HEK293T (cell line): ENCODE data around the gene PRRT4.

ENCODE experiments used
- CTCF ChIA-PET: fragments of 350-600 bp; formaldehyde crosslinking; extraction: SDS; loops from one replicate; lab custom pipeline; 2021; ENCODE audit warnings: antibody characterized with exemption, inconsistent platforms; lab: Yijun Ruan, JAX
- POLR2A ChIA-PET: fragments of 350-600 bp; formaldehyde crosslinking; extraction: SDS; loops from one replicate; lab custom pipeline; 2020; ENCODE audit warnings: antibody characterized with exemption, inconsistent platforms; lab: Yijun Ruan, JAX
- DNase-seq: peaks from one replicate; pipeline ENCODE4 v3.0.0; 2012; ENCODE audit warnings: mixed read lengths; ENCODE audit errors: extremely low spot score
- ARNT ChIP-seq: fragments of 450-650 bp; IDR thresholded peaks from 2 replicates; pipeline ENCODE4 v1.6.1; 2017; ENCODE audit warnings: mild to moderate bottlenecking
- BHLHE40 ChIP-seq: fragments of 450-650 bp; IDR thresholded peaks from 2 replicates; pipeline ENCODE4 v1.6.1; 2016; ENCODE audit warnings: mild to moderate bottlenecking, moderate library complexity, borderline replicate concordance
- CTBP1 ChIP-seq: fragments of 450-650 bp; IDR thresholded peaks from 2 replicates; pipeline ENCODE4 v1.6.1; 2016; ENCODE audit warnings: borderline replicate concordance
- ELF4 ChIP-seq: fragments of 450-650 bp; IDR thresholded peaks from 2 replicates; pipeline ENCODE4 v1.6.1; 2017; ENCODE audit warnings: antibody characterized with exemption
- FOXA1 ChIP-seq: fragments of 450-650 bp; IDR thresholded peaks from 2 replicates; pipeline ENCODE4 v1.6.1; 2016; ENCODE audit warnings: mild to moderate bottlenecking
- FOXK2 ChIP-seq: fragments of 450-650 bp; IDR thresholded peaks from 2 replicates; pipeline ENCODE4 v1.6.1; 2016; ENCODE audit warnings: mild to moderate bottlenecking
- FOXM1 ChIP-seq: fragments of 450-650 bp; IDR thresholded peaks from 2 replicates; pipeline ENCODE4 v1.6.1; 2017; ENCODE audit warnings: mild to moderate bottlenecking, borderline replicate concordance
- HDGF ChIP-seq: fragments of 450-650 bp; IDR thresholded peaks from 2 replicates; pipeline ENCODE4 v1.6.1; 2017; ENCODE audit warnings: antibody characterized with exemption, borderline replicate concordance
- L3MBTL2 ChIP-seq: fragments of 450-650 bp; conservative IDR thresholded peaks from 2 replicates; pipeline ENCODE4 v1.6.1; 2016; ENCODE audit warnings: mild to moderate bottlenecking
- LEF1 ChIP-seq: fragments of 450-650 bp; IDR thresholded peaks from 2 replicates; pipeline ENCODE4 v1.6.1; 2017; ENCODE audit warnings: mild to moderate bottlenecking, borderline replicate concordance
- NFRKB ChIP-seq: fragments of 450-650 bp; IDR thresholded peaks from 2 replicates; pipeline ENCODE4 v1.6.1; 2016; ENCODE audit warnings: mild to moderate bottlenecking, moderate library complexity
- SP1 ChIP-seq: fragments of 450-650 bp; IDR thresholded peaks from 2 replicates; pipeline ENCODE4 v1.6.1; 2017
- SUZ12 ChIP-seq: fragments of 450-650 bp; IDR thresholded peaks from 2 replicates; pipeline ENCODE4 v1.6.1; 2016; ENCODE audit warnings: mild to moderate bottlenecking
- TARDBP ChIP-seq: fragments of 450-650 bp; IDR thresholded peaks from 2 replicates; pipeline ENCODE4 v1.6.1; 2016
- ZNF384 ChIP-seq: fragments of 450-650 bp; IDR thresholded peaks from 2 replicates; pipeline ENCODE4 v1.6.1; 2016
- TF ChIP-seq, protein P1 (sequence below): fragments of 450-650 bp; IDR thresholded peaks from 2 replicates; pipeline ENCODE4 v1.6.1; 2016

Gene PRRT4

DNA sequence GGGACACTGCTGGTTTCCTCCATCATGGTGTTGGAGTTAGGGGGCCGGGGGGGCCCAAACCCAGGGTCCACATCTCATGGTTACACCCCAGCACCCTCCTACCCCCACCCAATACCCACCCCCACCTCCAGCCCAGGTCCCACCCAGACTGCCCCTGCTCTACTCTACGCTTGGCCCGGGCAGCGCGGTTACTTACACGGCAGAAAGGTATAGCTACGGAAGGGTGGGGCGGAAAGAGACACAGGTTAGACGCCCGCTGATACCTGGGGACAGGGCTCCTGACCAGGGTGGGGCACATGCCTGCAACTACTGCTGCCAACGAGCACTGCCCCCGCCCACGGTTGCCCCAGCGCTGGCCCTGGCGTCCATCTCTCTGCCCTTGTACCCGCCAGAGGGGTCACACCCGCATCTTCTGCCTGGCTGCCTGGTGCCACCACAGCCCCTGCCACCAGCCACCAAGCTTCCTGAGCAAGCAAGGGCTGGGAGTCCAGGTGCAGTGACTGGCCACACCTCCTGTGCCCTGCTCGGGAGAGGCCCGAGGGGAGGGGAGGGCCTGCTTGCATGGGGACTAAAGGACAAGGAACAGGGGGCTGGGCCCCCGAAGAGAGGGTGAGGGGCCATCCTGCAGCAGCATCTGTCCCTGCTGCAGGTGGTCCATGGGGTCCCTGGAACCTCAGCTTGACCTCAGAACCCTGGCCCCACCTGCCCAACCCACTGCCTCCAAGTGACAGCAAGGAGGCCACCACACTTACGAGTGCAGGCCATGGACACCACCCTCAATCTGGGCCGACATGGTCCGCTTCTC is 32.2 kb upstream of the PRRT4 start:
- CTCF ChIA-PET = interaction anchor here (1.8 to 2.7 kb wide), 2 partner anchors 13 to 46 kb away, joined by 8 to 11 read pairs; no protein-coding TSS in a partner anchor
- POLR2A ChIA-PET = interaction anchor here (1.0 kb wide), 1 partner anchor 50 kb away, joined by 3 read pairs; the partner anchor contains the start of gene RBM28
- DNase-seq = no peak
- TF ChIP-seq SP1 (no peak), BHLHE40 (no peak), FOXK2 (no peak), HDGF (no peak), LEF1 (no peak), SUZ12 (no peak), NFRKB (no peak), FOXA1 (no peak)
- TF ChIP-seq, protein P1, sequence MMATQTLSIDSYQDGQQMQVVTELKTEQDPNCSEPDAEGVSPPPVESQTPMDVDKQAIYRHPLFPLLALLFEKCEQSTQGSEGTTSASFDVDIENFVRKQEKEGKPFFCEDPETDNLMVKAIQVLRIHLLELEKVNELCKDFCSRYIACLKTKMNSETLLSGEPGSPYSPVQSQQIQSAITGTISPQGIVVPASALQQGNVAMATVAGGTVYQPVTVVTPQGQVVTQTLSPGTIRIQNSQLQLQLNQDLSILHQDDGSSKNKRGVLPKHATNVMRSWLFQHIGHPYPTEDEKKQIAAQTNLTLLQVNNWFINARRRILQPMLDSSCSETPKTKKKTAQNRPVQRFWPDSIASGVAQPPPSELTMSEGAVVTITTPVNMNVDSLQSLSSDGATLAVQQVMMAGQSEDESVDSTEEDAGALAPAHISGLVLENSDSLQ = no peak

DNA sequence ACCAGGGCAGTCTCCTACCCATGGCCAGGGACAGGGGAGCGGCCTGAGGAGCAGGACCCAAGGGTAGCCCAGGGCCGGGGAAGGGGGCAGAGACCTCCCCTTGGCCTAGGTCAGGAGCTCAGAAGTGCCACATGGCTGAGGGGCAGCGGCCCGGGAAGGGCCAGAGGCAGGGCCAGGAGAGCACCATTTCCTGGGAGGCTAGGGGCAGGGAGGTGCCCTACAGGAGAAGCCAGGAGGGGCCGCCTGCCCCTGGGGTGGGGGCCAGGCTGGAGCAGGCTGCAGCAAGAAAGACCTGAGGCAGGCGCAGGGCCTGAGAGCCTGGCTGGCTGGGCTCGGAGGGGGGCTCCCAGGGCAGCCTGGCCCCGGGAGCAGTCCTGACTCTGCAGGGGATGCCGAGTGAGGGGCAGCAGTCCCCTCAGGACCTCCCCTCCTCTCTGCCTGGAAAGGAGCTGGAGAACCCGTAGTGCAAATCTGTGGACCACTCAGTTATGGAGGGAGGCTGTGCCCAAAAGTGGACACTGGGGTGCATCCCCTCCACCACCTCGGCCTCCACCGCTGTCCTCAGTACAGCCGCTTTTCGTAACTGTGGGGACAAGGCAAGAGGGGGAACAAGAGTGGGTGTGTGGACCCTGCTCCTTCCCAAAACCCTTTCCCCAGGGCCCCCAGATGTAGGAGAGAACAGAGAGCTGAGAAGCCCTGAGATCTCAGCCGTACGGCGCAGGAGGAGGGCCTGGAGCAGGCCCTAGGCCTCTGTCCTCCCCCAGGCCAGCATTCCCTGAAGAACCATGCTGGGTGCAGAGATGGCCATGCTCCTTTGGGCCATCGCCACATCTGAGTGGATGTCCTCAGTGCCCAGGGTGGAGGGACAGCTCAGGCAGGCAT is 31.2 kb upstream of the PRRT4 start:
- TF ChIP-seq CTBP1 (no peak), ZNF384 (no peak), LEF1 (no peak), FOXM1 (no peak), TARDBP (no peak), L3MBTL2 (no peak), ARNT (no peak)
- TF ChIP-seq, protein P1 = no peak
- ChIA-PET CTCF (interaction anchor here (1.8 to 2.7 kb wide), 3 partner anchors 12 to 45 kb away, joined by 8 to 21 read pairs (median 11); no protein-coding TSS in a partner anchor), POLR2A (interaction anchor here (1.0 kb wide), 1 partner anchor 49 kb away, joined by 3 read pairs; the partner anchor contains the start of gene RBM28)
- DNase-seq = no peak

DNA sequence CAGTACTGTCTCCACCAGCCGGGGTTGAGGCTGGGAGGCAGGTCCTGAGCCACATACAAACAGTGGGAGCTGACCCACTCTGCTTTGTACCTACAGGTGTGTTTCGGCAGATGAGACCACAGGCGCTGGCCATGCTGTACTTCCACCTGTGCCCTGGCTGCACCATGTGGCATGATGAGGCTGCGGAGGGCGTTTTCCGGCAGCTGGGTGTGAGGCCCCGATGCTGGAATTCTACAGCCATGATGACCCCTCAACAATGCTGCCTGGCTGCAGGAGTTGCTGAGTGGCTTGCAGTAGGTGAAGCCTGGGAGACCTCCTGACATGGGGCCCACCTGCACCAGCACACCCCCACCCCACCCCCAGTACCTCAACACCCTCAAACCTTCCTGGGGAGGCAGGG is 30.3 kb upstream of the PRRT4 start:
- ChIA-PET CTCF (interaction anchor here (1.0 to 2.7 kb wide), 3 partner anchors 11 to 44 kb away, joined by 3 to 21 read pairs (median 8); no protein-coding TSS in a partner anchor), POLR2A (no interaction called here)
- no peak for TF ChIP-seq ELF4
- no peak for TF ChIP-seq SP1
- TF ChIP-seq CTBP1 = no peak
- TF ChIP-seq NFRKB = no peak
- no peak for TF ChIP-seq L3MBTL2
- TF ChIP-seq ZNF384 = no peak
- no peak for TF ChIP-seq LEF1
- no peak for TF ChIP-seq SUZ12
- TF ChIP-seq, protein P1 = no peak
- no peak for TF ChIP-seq FOXA1
- no peak for TF ChIP-seq ARNT
- TF ChIP-seq HDGF = no peak
- TF ChIP-seq FOXM1 = no peak
- TF ChIP-seq FOXK2 = no peak
- TF ChIP-seq TARDBP = no peak
- TF ChIP-seq BHLHE40 = no peak
- no peak for DNase-seq

DNA sequence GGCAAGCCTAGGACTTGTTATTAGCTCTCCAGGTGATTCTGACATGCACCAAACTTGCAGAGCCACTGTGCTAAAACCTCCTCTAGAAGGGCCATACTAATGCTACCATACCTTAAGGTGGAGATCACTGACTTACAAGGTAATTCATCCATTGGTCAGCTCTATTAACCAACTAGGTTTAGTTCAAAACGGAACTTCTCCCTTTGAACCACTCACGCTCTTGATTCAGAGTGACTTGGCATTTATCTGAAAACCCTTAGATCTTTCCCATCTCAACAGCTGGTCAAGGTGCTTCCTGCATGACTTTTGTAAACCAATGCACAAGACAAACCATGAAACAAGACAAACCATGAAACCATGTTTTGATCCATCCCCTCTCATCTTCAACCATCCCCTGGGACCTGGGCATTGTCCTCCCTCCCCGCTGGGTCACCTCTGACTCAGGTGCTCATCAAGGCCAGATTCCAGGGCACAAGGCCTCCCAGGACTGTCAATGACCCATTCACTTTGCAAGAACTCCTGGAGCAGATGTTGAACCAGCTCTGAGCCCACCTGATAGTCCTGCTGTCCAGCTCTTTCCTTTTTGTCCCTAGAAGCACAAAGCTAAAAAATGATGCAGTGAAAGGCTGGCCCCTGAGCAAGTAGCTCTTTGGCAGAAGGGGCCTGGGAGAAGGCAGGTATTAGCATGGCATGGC is 29.5 kb upstream of the PRRT4 start:
- TF ChIP-seq L3MBTL2 = no peak
- TF ChIP-seq ELF4 = no peak
- TF ChIP-seq FOXK2 = no peak
- no peak for TF ChIP-seq ARNT
- TF ChIP-seq SP1 = no peak
- TF ChIP-seq TARDBP = no peak
- no peak for TF ChIP-seq LEF1
- no peak for TF ChIP-seq BHLHE40
- no peak for TF ChIP-seq SUZ12
- no peak for TF ChIP-seq CTBP1
- no peak for TF ChIP-seq NFRKB
- no peak for TF ChIP-seq ZNF384
- no peak for TF ChIP-seq HDGF
- ChIA-PET POLR2A (no interaction called here), CTCF (interaction anchor here (0.7 to 2.2 kb wide), 7 partner anchors 10 to 68 kb away, joined by 3 to 21 read pairs (median 4); no protein-coding TSS in a partner anchor)
- DNase-seq = no peak
